Ramos (cell line): ENCODE results near the gene TPP1.

Experiments used
- in situ Hi-C: fragments of 300-500 bp; cut with MboI; formaldehyde crosslinking; loops from one replicate; pipeline ENCODE4 v1.14.3; 2022; ENCODE audit warnings: low sequenced_read_pairs; ENCODE audit not compliant: unreplicated experiment

The TPP1 gene

DNA sequence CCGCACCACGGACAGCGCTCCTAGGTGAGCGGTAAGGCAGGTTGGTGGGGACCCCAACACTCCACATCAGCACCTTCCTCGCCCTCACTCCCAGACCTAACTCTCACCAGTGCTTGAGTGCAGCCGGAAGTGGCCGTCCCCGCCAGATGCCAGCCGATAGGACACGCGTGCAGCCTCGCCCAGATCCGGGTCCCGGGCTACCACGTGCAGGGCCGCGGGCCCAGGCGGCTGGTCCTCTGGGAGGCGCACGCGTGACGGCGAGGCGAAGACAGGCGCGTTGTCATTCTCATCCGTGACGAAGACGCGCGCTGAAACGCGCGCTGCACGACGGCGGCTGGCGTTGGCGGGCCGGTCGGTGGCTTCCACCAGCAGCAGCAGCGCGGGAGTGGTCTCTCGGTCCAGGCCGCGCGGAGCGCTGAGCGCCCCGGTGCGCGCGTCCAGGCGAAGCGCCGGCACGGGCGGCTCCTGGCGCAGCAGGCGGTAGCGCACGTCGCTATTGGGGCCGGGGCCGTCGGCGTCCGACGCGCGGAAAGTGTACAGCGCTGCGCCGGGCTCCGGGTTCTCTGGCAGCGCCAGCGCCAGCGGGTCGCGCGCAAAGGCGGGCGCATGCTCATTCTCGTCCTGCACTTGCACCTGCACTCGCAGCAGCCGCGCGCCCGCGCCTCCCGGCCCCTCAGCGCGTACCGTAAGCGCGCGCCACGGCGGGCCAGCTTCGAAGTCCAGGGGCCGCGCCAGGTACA, 10.8 kb upstream of the TPP1 start:
- in situ Hi-C loops = no loop called here

DNA sequence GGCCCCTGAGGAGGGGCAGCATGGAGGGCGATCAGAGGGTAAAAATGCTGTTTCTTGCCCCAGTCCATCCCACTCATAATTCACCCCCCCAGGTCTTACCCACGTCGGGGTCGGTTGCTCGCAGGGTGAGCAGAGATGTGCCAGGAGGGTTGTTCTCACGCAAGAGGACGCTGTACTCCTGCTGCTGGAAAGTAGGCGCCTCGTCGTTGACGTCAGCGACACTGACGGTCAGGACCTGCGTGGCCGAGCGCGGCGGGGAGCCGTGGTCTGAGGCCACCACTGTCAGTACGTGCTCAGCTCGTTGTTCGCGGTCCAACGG, 10.3 kb upstream of the TPP1 start:
- in situ Hi-C loops = no loop called here

DNA sequence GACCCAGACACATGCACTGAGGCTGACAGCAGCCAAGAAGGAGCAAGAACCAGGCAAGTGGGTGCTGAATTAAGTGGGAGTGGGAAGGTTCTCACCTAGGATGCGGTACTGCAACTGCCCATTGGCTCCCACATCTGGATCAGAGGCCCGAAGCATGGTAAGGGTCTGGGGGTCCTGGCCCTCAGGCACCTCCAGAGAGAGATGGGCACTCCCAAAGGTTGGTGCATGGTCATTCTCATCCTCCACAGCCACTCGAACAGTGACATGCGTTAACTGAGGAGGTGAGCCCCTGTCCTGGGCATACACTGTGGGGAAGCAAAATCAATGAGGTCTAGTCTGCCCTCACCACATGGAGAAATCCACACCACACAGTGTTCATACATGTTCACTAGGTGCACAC, 9.3 kb upstream of the TPP1 start:
- in situ Hi-C loops = no loop called here

DNA sequence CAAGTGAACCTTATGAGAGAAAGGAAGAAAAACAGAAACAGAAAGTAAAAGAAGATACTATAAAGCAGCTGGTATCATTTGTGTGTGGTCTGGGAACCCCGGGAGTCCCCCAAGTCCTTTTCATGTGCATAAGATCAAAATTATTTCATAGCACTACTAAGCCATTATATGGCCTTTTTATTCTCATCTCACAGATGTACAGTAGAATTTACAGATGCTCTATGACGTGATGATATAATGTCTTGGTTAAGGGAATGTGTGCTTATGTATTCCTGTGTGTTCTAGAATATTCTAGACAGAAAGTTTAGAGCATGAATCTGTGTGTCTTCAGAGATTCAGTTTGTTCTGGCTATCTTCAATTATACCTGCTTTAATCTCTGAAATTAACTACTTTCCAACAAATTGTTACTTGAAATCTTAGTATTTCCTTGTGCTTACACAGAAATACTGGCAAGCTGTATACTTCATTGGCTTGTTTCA, 8.6 kb upstream of the TPP1 start:
- in situ Hi-C loops = no loop called here

DNA sequence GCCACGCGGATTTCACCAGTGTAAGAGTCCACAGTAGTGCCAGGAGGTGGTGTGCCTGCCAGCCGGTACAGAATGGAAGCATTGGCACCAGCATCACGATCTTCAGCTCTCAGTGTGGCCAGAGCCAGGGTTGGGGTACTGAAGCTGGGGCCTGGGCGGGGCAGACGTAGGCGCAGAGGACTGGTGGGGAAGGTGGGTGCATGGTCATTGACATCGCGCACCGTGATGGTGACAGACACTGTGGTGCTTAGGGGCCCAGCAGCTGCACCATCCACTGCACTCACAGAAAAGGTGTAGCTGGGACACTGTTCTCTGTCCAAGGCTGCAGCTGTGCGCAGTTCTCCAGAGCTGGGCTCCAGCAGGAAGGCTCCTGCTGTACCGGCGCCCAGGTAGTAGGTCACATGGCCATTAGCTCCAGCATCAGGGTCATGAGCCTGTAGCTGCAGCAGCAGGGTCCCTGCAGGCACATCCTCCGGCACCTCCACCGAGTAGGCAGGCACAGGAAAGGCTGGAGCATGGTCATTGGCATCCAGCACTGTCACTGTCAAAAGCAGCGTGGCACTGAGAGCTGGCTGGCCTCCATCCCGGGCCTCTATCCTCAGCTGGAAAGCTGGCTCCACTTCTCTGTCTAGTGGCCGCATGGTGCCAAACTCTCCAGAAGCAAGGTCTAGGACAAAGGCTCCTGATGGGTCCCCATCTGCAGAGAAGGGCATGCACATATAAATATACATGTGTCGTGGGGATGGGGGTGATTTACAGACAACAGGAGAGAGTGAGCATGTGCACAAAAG, 7.9 kb upstream of the TPP1 start:
- in situ Hi-C loops = no loop called here

DNA sequence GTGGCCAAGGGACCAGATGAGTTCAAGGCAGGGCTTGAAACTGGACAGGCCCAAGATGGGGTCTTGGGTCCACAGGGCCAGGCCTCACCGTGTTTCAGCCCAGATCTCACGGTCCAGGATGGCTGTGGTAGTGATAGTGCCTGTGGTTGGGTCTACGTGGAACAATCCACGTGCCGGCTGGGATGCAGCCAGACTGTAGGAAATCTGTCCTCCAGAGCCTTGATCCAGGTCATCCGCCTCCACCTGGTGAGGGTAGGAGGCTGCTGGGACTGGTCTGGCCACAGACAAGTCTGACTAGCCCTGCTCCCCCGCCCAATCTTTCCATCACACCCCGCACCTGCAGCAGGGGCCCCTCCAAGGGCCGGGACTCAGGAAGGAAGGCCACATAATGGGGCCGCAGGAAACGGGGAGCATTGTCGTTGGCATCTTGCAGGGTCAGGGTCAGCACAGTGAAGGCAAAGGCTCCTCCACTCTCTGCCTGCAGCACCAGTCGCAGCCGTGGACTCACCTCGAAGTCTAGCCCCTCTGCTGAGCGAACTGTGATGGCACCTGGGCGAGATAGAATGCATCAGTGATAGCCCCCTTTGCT, 6.7 kb upstream of the TPP1 start:
- in situ Hi-C loops = no loop called here

DNA sequence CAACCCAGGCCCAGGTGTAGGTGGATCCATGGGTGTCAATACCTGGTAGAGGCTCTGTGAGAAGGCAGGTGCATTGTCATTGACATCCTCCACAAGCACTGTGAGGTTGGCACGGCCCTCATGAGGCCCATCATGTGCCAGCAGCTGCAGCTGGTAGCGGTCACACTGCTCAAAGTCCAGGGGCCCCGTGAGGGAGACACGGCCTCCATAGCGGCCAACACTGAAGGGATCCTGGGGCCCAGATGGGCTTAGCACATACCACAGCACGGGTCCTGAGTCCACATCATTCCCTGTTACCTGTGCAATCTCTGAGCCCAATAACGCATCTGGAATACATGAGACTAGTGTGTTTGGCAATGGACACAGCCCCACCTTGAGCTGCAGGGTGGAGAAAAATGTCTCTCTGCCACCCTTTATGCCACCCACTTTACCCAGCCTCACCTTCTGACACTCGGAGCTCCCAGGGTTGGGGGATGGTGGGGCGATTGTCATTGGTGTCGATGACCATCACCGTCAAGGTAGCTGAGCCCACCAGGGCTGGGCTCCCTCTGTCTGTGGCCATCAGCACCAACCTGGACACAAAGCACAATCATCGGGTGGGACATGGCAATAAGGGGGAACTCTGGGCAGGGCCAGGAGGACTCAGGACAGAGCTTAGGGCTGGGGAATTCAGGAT, 6.1 kb upstream of the TPP1 start:
- in situ Hi-C loops = no loop called here

DNA sequence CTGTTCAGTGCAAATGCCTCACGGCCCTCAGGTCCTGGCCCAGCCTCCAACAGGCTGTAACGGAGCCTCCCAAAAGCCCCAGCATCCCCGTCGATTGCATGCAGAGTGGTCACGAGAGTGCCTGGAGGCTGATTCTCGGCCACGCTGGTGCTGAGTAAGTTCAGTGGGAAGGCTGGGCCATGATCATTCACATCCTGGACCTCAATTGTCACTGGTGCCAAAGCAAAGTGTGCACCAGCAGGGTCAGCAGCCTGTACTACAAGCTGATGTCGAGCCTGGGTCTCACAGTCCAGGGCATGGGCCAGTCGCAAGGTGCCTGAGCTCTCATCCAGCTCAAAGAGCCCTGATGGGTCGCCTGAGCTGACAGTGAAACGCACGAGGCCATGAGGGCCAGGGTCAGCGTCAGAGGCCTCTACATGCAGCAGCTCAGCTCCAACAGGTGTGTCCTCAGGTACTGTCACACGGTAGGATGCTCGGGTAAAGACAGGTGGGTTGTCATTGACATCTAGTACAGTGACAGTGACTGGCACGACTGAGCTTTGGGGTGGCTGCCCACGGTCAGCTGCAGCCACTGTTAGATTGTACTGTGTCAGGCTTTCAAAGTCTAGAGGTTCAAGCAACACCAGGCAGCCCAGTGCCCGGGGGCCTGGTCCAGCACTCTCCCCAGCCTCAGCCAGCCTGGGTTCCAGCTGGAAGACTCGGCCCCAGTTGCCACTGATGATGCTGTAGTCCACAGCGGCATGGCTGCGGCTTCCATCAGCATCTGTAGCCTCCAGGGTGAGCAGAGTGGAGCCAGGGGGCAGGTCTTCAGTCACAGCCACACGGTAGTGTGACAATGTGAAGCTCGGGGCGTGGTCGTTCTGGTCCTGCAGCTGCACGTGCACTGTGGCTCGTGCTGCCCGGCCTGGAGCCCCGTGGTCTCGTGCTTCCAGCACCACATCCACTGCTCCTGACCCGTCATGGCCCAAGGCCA, 4.5 kb upstream of the TPP1 start:
- in situ Hi-C loops = no loop called here

DNA sequence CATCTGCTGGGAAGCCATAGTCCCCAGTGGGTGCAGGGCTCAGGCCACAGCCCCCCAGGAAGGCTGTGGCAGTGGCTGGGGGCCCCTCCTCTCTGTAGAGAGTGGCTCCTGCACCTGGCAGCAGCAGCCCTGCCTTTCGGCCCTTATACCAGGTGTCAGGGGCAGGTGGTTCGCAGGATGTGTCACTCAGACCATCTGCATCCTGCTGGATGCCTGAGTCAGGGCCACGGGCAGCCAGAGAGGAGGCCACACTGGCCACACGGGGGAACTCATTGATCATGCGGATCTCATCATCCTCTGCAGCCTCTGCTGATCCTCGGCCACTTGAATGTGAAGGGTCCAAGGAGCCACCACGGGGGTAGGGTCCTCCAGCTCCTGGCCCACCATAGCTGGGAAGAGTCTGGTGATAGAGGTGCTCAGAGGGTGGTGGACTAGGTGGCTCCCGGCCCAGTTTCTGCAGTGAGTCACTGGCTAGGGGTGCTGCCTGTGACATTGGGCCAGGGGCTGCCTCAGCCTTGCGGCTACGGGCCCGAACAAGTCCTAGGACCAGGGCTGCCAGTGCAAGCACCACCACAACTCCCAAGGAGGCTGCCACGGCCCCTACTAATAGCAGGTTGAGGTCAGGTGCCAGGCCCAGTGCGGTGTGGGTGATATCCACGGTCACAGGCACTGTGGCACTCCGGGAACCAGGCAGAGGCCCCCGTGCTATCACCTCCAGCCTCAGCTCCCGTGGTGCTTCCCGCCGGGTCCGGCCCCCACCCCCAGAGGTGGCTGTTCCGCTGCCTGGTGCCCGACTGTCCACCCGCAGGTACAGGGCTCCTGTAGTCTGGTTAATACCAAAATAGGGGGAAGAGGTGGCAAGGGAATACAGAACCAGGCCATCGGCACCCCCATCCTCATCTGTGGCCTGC, 3.3 kb upstream of the TPP1 start:
- in situ Hi-C loops = no loop called here

DNA sequence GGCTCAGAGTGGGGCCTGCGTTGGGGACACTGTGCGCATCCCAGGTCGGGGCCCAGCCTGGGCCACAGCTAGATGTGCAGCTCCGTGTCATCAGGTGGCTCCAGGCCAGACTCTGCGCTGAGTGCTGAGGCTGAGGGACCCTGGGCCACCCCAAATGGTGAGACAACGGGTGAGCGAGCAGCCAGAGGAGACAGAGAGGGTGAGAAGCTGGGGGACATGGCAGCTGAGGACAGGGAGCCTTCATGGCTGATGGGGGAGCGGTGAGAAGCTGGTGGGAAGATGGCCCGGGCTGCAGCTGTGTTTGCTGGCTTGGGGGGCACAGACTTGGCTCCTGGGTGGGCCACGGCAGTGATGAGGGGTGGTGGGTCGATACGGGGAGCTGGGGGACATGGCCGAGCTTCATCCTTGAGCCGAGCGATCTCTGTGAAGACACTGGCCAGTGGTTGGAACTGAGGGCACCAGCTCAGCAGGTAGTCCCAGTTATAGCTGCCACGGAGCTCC, 2.5 kb upstream of the TPP1 start:
- in situ Hi-C loops = no loop called here

DNA sequence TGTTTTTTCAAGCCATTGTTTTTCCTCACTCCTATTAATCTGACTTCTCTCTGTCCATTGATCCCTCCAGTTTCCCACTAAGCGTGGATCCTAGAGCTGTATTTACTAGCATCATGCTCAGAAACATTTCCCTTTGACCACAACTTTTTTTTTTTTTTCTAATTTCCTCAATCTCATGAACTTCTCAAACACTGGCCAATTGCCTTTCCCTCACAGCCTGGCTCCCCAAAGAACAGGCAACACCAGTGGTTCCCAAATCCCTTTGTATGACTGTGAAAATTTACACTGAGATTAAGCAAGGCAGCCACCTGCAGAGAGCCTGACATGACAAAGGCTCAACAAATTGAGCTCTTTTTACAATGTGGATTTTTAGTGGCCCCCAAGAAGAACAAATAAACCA, 1.4 kb upstream of the TPP1 start:
- in situ Hi-C loops = no loop called here

DNA sequence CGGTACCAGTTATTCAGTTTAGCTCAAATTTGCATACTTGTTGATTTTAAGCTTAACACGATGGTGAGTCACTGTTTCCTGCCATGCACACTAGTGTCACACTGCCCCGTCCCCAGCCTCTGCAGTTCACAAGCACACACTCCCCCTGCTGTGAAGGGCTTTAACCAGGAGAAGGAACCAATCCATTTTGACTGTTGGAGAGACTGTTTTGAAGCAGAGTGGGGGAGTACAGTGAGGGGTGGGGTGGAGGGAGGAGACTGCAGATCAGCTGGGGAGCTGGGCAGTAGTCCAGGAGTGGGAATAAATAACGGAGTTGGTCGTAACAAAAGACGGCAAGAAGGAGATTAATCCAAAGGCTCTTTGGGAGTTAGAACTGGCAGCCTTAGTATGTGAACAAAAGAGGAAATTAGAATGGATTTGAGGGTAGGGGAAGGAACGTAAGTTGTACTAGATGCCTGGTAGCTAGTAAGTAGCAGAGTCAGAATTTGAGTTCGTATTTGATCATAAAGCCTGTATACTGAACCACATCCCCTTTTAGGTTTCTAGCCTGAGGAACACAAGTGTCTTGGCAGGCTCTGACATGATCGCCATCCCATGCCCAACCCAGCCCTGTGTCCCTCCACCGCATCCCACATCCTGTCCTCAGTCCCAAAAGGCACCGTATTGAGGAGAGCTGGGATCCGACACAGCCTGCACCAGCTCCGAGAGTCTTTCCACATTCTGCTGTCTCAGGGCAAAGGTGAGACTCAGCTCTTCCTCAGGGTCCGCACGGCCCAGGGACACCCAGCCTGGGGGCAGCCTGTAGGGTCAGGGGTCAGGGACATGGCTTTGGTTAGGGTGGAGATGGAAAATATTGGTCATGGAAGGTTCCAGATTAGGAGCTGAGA, 862 bp downstream of the TPP1 start:
- in situ Hi-C loops = no loop called here

DNA sequence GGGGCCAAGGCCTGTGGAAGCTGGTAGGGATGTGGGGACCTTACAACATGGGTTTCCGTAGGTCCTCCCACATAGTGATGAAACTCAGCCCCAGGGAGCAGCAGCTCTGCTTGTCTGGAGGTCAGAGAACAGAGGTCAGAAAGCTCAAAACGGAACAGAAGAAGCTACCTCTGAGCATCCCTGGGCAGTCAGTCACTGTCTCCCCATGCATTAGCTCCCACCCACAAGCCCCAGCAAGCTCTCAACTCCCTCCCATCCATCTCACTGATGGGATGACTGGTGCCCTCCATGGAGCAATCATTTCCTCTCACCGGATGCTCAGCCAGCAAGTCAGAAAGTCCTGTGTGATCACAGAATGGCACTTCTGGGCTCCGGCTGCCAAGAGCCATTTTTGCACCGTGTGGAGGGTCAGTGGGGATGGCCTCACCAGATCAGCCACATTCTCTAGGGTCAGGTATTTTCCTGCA, 1.9 kb downstream of the TPP1 start:
- in situ Hi-C loops = no loop called here

DNA sequence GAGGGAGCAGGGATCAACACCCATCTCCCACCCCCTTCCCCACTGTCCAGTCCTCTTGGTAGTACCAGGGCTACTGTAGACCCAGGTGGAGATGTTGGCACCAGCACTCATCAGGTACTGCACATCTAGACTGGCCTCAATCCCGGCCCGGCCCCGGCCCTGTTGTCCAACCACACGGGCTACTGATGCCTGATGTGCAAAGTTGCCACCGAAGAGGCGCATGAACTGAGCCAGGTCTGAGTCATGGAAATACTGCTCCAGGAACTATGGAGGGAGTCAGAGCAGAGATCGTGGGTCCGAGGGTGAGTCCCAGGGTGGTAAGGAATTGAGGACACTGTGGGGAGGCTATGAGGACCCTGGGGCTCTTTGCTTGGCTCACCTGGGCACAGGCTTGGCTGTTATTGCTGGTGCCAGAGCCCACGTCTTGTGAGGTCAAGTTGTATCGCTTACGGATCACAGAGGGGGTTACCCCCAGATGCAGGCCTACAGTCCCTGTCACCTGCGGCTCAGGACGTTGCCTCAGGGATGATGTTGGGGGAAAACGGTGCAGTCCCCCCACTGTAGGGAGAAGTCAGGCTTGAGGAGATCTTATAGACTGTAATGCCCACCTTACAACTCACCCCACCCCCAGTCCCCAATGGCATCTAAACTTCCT, 2.5 kb downstream of the TPP1 start:
- in situ Hi-C loops = no loop called here

DNA sequence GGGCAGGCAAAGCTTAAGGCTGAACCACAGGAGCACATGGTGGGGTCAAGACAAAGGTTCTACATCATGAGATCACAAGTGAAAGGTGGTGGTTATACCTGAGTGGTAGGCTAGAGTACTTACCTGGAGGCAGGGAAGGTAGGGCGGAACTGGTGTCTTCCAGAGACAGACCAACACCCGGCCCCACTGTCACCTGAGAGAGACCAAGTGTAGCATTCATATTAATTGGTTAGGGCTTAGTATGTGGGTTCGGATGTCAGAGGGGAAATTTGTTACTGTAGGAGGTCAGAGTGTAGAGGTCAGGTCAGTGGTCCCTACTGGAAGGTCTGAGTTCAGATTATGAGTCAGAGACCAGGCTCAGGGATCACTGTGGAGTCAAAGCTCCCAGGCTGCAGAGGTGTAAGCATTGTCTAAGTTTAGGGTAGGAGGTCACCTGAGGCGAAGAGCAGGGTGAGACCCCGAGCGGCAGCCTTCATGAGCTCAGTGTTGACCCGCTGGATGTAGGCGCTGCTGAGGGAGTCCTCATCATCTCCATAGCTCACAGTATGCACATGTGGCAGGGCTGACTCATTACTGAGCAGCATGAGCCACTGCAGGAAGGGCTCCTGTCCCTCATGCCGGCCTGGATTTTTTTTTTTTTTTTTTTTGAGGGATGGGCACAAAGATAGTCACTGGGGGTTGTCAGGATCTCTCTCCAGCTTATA, 3.2 kb downstream of the TPP1 start:
- in situ Hi-C loops = no loop called here

DNA sequence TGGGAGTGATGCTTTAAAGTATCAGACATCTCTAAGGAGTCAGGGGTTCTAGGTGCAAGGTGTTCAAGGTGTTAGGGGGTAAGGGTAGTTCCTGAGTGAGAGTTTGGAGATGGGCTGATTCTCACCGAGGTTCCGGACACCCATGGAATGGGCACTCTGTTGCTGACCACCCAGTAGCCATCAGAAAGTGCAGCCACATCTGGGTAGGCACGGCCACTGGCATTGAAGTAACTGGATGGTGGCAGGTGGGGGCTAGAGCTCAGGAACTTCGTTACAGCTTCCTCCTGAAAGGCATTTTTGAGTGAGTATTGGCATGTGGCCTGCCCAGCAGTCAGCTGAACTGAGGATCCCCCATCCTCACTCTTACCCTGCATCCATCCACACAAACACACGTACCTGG, 4.2 kb downstream of the TPP1 start:
- in situ Hi-C loops = no loop called here
